Stimulated activated CD8-positive, alpha-beta memory T cell treated with anti-CD3 and anti-CD28 coated beads, Interleukin-7, amount 100 ng/mL, for 48 hours (primary cell): ENCODE measurements around the gene PLA2G6.
"Not testable (repeated sequence)": the region's sequence is repeated elsewhere in the genome, so short reads cannot be mapped to it uniquely, and the experiment has no call there.

Experiments used
- DNase-seq, 2 donors: peaks; one replicate each; pipeline ENCODE4 v3.0.0-alpha.2; 2020; ENCODE audit warnings: low read depth in 1 of 2; ENCODE audit errors: extremely low read depth in 1 of 2

PLA2G6 gene

GRCh38 chr22:38169116-38169515, 12.5 kb downstream of the PLA2G6 start:
- DNase-seq = no peak

GRCh38 chr22:38167988-38168407, 13.6 kb downstream of the PLA2G6 start:
- DNase-seq = no peak

GRCh38 chr22:38165922-38166593, 15.6 kb downstream of the PLA2G6 start:
- DNase-seq = no peak

- DNase-seq = no peak
Observed at GRCh38 chr22:38164551-38164918, 17.1 kb downstream of the PLA2G6 start.

- no peak for DNase-seq
Observed at GRCh38 chr22:38163844-38164550, 17.6 kb downstream of the PLA2G6 start.

- no peak for DNase-seq
Observed at GRCh38 chr22:38162881-38163843, 18.5 kb downstream of the PLA2G6 start.

GRCh38 chr22:38155703-38156102, 25.9 kb downstream of the PLA2G6 start:
- DNase-seq = no peak

- DNase-seq = not testable (repeated sequence)
Observed at GRCh38 chr22:38154563-38154915, 27.1 kb downstream of the PLA2G6 start.

GRCh38 chr22:38153821-38154562, 27.6 kb downstream of the PLA2G6 start:
- no peak for DNase-seq

GRCh38 chr22:38151126-38151500, 30.5 kb downstream of the PLA2G6 start:
- DNase-seq = no peak

GRCh38 chr22:38148245-38148644, 33.4 kb downstream of the PLA2G6 start:
- DNase-seq = no peak

GRCh38 chr22:38146166-38146565, 35.5 kb downstream of the PLA2G6 start:
- not testable (repeated sequence) for DNase-seq

GRCh38 chr22:38144025-38144405, 37.6 kb downstream of the PLA2G6 start:
- no peak for DNase-seq

GRCh38 chr22:38142606-38143005, 39.0 kb downstream of the PLA2G6 start:
- no peak for DNase-seq

GRCh38 chr22:38141217-38141973, 40.2 kb downstream of the PLA2G6 start:
- no peak for DNase-seq

- DNase-seq = no peak
Observed at GRCh38 chr22:38139901-38140300, 41.7 kb downstream of the PLA2G6 start.

- DNase-seq = no peak
Observed at GRCh38 chr22:38138961-38139360, 42.7 kb downstream of the PLA2G6 start.

GRCh38 chr22:38137876-38138687, 43.5 kb downstream of the PLA2G6 start:
- no peak for DNase-seq

GRCh38 chr22:38136607-38137006, 45.0 kb downstream of the PLA2G6 start:
- no peak for DNase-seq
